Fibroblast of the aortic adventitia (primary cell): ENCODE results near the gene PTMS. TPM values are rescaled to one million over a fixed set of nuclear protein-coding genes. Genes with fewer than 3 reads are reported as not detected.

ENCODE experiments used
- DNase-seq: peaks from one replicate; pipeline ENCODE4 v3.0.0-alpha.2; 2010; ENCODE audit warnings: low read depth
- H3K4me3 ChIP-seq: 2 replicates; pipeline ENCODE4 v1.5.1; 2011; ENCODE audit warnings: low read depth, mild to moderate bottlenecking, control low read depth, low read length, moderate library complexity
- total RNA-seq: library from RNA; depleted of rRNA; stranded (reverse); fragments of >200 nt; gene quantifications from 2 replicates; pipeline ENCODE4 v1.2.3, GENCODE V29; 2012; ENCODE audit warnings: low replicate concordance
- TF ChIP-seq, protein P1 (sequence below): IDR thresholded peaks from 2 replicates; pipeline ENCODE4 v1.5.1; 2011; ENCODE audit warnings: mild to moderate bottlenecking, low read length, control low read depth, inconsistent platforms; ENCODE audit not compliant: insufficient read depth

Gene PTMS
- total RNA-seq, 1 donor = 61.6 TPM

DNA sequence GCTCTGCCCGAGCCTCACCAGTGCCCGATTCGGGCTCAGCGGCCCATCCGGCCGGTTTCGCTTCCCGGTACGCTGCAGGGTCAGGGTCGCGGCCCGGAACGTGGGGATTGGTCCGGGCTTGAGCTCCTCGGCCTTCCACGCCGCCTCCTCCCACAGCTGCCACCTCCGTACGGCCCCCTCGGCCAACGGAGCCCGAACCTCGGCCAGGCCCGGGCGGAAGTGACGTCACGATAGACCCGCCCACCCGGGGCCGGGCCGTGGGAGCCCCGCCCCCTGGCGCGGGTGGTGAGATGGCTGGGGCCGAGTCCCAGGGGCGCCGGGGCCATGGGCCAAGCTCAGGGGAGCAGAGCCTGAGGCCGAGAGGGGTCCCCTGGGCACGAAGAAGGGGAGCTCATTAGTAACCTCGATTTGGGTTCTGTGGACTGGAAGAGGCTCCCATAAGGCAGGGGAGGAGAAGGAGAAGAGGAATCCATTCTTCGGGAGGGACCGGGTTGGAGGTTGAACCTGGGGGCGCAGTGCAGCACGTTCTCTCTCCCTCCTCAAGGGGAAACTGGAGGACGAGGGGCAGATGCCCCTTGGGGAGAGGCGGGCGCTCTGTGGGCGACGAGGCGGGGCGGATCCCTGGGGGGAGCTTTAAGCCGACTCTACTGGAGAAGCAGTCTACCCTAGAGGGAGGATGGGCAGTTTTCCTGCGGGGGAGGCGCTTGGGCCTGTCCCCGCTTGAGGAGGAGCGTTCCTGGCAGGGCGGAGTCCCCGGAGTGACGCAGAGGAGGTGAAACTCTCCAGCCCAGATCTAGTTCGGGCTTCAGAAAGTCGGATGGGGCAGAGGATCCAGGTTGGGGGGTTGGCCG, 13.0 kb upstream of the PTMS start, which contains the start of gene MLF2:
TSS of gene MLF2 (minus strand) at position 221 of the 851 bp plus-strand sequence. CDS start 807 bp downstream, outside the sequence.
- H3K4me3 ChIP-seq = peak within 1 kb of the TSS; percentile 88
- peak; percentile 100 for DNase-seq
- TF ChIP-seq, protein P1, sequence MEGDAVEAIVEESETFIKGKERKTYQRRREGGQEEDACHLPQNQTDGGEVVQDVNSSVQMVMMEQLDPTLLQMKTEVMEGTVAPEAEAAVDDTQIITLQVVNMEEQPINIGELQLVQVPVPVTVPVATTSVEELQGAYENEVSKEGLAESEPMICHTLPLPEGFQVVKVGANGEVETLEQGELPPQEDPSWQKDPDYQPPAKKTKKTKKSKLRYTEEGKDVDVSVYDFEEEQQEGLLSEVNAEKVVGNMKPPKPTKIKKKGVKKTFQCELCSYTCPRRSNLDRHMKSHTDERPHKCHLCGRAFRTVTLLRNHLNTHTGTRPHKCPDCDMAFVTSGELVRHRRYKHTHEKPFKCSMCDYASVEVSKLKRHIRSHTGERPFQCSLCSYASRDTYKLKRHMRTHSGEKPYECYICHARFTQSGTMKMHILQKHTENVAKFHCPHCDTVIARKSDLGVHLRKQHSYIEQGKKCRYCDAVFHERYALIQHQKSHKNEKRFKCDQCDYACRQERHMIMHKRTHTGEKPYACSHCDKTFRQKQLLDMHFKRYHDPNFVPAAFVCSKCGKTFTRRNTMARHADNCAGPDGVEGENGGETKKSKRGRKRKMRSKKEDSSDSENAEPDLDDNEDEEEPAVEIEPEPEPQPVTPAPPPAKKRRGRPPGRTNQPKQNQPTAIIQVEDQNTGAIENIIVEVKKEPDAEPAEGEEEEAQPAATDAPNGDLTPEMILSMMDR = no peak

DNA sequence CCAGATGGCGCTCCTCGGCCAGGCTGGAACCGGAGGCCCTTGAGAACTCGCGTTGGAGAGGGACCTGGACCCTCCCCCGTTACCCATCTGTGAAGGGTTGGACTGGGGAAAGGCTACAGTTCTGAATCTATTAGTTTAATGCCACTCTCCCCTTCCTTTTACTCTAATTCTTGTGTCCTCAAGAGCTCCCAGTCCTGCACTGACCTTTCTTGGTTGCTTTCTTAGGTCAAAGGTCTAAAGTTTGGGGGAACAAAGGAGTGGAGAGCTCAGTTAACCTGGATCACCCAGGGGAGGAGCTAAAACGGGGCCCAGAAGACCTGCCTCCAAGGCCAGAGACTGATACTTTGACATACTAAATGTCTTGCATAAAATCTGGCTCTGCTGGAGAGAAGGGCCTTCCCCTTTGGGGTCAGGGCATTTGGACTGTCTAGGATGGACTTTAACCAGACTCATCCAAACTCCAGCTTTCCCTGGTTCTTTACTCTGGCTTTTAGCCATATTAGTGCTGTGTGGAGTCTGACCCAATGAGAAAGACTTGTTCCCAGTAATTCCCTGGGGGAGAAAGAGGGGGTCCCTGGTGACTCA, 12.3 kb upstream of the PTMS start:
- TF ChIP-seq, protein P1 = peak; percentile 97
- no peak overlapping the region for H3K4me3 ChIP-seq
- DNase-seq = no peak

DNA sequence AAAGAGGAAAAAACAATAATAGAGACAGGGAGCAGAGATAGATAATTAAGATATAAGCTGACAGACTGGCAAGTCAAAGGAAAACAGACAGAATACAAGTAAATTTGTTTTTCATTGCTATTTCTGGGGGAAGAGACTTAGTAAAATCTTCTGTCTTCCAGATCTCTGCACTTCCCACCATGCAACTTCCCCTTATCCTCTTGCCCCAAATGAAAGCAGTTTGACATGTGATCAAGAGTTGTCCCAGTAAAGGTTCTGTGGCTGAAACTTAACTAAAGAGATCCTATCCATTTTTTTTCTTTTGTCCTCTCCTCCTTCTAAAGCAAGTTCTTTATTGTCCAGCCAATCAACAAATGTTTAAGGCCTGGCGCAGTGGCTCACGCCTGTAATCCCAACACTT, 11.8 kb upstream of the PTMS start:
- TF ChIP-seq, protein P1 = no peak
- no peak overlapping the region for H3K4me3 ChIP-seq
- DNase-seq = no peak

DNA sequence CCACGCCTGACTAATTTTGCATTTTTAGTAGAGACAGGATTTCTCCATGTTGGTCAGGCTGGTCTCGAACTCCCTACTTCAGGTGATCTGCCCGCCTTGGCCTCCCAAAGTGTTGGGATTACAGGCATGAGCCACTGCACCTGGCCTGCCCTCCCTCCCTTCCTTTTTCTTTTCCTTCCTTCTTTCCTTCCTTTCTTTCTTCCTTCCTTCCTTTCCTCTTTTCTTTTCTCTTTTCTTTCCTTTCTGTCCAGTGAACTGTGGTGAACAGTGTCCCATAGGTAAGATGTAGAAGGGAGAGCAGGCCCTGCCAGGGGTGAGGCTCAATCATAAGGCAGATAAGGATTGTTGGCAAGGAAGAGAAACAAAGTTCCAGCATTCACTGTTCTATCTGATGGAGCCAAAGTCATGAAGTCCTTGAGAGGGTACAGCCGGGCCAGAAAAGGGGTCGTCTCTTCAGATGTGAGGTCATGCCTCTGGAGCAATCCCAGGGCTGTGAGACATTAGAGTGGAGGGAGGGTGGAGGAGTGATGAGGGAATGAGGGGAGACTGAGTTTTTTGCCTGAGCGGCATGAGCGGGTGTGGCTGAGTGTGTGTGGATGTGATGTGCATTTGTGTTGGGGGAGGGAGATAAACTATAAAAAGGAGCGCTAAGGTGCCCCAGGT, 9.0 kb upstream of the PTMS start:
- TF ChIP-seq, protein P1 = no peak
- DNase-seq = peak; percentile 52
- no peak overlapping the region for H3K4me3 ChIP-seq

DNA sequence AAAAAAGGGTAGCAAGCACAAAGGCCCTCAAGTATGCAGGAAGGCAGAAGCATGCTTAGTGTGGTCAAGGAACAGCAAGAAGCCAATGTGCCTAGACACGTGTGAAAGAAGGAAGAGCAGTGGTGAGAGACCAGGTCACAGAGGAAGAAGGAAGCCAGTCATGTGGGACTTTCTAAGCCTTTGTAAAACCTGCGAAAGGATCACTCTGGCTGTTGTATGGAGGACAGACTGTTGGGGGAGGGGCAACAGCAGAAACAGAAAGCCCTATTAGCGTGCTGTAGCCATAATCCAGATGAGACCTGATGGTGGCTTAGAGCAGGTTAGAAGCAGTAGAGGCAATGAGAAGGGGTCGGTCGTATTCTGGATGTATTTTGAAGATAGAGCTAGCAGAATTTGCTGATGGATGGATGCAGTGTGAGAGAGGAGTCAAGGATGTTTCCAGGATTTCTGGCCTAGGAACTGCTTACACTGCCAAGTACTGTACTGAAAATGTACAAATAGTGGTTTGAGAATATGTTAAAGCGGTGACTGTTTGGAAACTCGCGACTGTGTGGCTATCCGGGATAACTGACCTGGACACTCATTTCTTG, 7.6 kb upstream of the PTMS start:
- DNase-seq = no peak
- no peak overlapping the region for H3K4me3 ChIP-seq
- TF ChIP-seq, protein P1 = no peak

DNA sequence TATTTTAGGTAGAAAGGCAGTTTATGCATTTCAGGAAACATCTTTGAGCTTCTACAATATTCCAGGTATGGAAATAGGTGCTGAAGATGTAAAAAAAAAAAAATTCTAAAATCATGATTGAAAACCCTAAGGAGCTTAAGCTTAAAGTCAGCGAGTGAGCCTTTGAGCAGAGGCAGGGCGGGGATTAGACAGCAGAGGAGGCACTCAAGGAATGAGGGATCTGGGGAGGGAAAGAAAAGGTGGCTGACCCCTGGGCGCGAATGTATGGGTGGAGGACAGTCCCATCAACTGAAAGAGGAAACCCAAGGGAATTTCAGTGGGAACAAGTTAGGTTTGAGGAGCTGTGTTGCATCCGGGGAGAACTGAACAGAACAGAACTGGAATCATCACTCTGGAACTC, 6.4 kb upstream of the PTMS start:
- H3K4me3 ChIP-seq = no peak overlapping the region
- no peak for DNase-seq
- TF ChIP-seq, protein P1 = no peak
